ENCODE data around the gene CFAP73. TPM values are rescaled to one million over a fixed set of nuclear protein-coding genes. Genes with fewer than 3 reads are reported as not detected.
A peak's percentile ranks its signal among the peaks of the same experiment; 100 is the strongest.

CFAP73 gene
- total and polyA plus RNA-seq, 4 experiments from 2014 or later: 0.18 TPM; not detected in 3

- Histone ChIP-seq H3K36me3 (ENCODE audit: insufficient read depth, low read length) (no peaks in the 10 kb centered on the region), H3K9me3 (ENCODE audit: control insufficient read depth in 1 of 2, low read length in 2 of 2) (no peaks in the 10 kb centered on the region), H3K27me3 (ENCODE audit: insufficient read depth, low read length) (no peaks in the 10 kb centered on the region), H3K4me3 (ENCODE audit: low read length in 2 of 2) (no peak overlapping the region), H3K27ac (ENCODE audit: low read depth, low read length) (no peak overlapping the region), H3K4me1 (ENCODE audit: insufficient read depth, low read length) (no peaks in the 10 kb centered on the region)
- ChIA-PET POLR2A (ENCODE audit: partially characterized antibody) (no interaction called here), CTCF (ENCODE audit: partially characterized antibody) (interaction anchor here (1.1 kb wide), 1 partner anchor 71 kb away, joined by 3 read pairs; no protein-coding TSS in a partner anchor)
- H3K27me3 Mint-ChIP-seq: peaks cover 2% of the 10 kb centered on the region in 2 donors
- H3K4me3 Mint-ChIP-seq: no peak overlapping the region
- H3K4me1 Mint-ChIP-seq: no peaks in the 10 kb centered on the region
- no peaks in the 10 kb centered on the region for H3K36me3 Mint-ChIP-seq
- peaks cover 0 to 10% (median 4%) of the 10 kb centered on the region in 8 donors for H3K9me3 Mint-ChIP-seq
- intact Hi-C loops (cut with micrococcal nuclease): no loop called here
- no peak for DNase-seq
- H3K27ac Mint-ChIP-seq: peak overlapping the region in 1 of 7 donors; percentile 57
Observed at GRCh38 chr12:113119980-113120669, 29.4 kb upstream of the CFAP73 start.

DNA sequence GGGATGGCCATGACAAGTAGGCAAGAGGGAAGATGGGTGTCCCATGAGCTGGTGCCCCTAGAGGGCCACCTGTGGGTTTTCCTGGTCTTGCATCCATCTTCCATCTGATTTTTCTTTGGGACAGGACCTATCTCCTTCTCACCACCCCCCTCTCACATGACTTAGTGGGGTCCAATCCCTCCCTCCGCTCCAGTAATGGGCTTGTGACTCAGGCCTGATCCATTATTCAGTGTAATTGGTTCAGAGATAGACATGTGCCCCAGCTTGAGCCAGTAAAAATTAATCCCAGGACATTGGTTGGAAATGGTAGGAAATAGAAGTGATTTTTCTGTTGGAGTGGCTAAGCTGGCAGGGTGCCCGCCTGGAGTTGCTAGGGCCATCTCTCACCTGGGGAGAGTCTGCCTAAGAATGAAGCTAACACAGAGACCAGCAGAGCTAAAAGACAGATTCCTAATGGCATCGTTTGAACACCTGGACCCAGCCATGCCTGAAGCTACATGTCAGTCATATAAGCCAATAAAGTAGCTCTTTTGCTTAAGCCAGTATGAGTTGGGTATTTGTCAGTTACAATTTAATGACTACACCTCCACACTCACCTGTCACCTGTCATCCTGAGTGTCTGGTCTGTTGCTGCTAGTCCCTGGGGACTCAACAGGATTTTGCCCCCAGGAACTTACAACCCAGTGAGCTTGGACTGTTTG lies 28.7 kb upstream of the CFAP73 start:
- no peaks in the 10 kb centered on the region for H3K36me3 Mint-ChIP-seq
- Histone ChIP-seq H3K9me3 (ENCODE audit: control insufficient read depth in 1 of 2, low read length in 2 of 2) (no peaks in the 10 kb centered on the region), H3K36me3 (ENCODE audit: insufficient read depth, low read length) (no peaks in the 10 kb centered on the region), H3K27me3 (ENCODE audit: insufficient read depth, low read length) (no peaks in the 10 kb centered on the region), H3K4me3 (ENCODE audit: low read length in 2 of 2) (no peak overlapping the region), H3K4me1 (ENCODE audit: insufficient read depth, low read length) (no peaks in the 10 kb centered on the region), H3K27ac (ENCODE audit: low read depth, low read length) (no peak overlapping the region)
- no peaks in the 10 kb centered on the region for H3K4me1 Mint-ChIP-seq
- ChIA-PET CTCF (ENCODE audit: partially characterized antibody) (interaction anchor here (0.8 to 1.1 kb wide), 2 partner anchors 53 to 72 kb away, joined by 3 read pairs; no protein-coding TSS in a partner anchor), POLR2A (ENCODE audit: partially characterized antibody) (no interaction called here)
- no peak overlapping the region for H3K4me3 Mint-ChIP-seq
- H3K27me3 Mint-ChIP-seq: peaks cover 2% of the 10 kb centered on the region in 2 donors
- H3K9me3 Mint-ChIP-seq: peaks cover 0 to 10% (median 4%) of the 10 kb centered on the region in 8 donors
- intact Hi-C loops (cut with micrococcal nuclease): no loop called here
- no peak for DNase-seq
- no peak overlapping the region for H3K27ac Mint-ChIP-seq

DNA sequence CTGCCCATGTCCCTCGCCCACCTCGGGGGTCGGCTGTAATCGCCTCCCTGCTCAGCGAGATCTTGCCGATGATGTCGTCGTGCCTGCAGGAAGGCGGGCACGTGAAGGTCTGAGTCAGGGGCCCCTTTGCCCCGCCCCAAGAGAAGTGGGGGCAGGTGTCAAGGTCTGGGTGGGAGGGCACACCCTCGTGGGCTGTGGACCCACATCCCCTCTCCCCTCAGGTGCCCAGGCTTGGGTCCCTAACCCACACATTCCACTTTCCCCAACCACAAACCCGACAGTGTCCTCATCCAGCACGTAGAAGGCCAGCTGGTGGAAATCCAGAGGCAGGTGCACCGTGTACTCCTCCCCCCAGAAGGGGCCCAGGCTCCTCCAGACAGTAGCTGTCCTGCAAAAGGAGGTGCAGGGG lies 21.7 kb upstream of the CFAP73 start:
- intact Hi-C loops (cut with micrococcal nuclease): no loop called here
- no peak overlapping the region for H3K27ac ChIP-seq (ENCODE audit: low read depth, low read length)

GRCh38 chr12:113128802-113129663 lies 20.5 kb upstream of the CFAP73 start:
- Mint-ChIP-seq H3K36me3 (no peaks in the 10 kb centered on the region), H3K4me3 (no peak overlapping the region), H3K4me1 (peaks cover 0 to 6% (median 4%) of the 10 kb centered on the region in 4 donors), H3K27ac (peak overlapping the region in 4 of 7 donors; percentile 50 to 75 (median 60)), H3K27me3 (peaks cover 0 to 4% of the 10 kb centered on the region in 2 donors), H3K9me3 (no peaks in the 10 kb centered on the region)
- no peak for DNase-seq
- Histone ChIP-seq H3K27me3 (ENCODE audit: insufficient read depth, low read length) (no peaks in the 10 kb centered on the region), H3K36me3 (ENCODE audit: insufficient read depth, low read length) (no peaks in the 10 kb centered on the region), H3K4me1 (ENCODE audit: insufficient read depth, low read length) (no peaks in the 10 kb centered on the region), H3K4me3 (ENCODE audit: low read length in 2 of 2) (no peak overlapping the region), H3K9me3 (ENCODE audit: control insufficient read depth in 1 of 2, low read length in 2 of 2) (no peaks in the 10 kb centered on the region), H3K27ac (ENCODE audit: low read depth, low read length) (no peak overlapping the region)
- intact Hi-C loops (cut with micrococcal nuclease): no loop called here
- ChIA-PET POLR2A (ENCODE audit: partially characterized antibody) (no interaction called here), CTCF (ENCODE audit: partially characterized antibody) (interaction anchor here (1.8 kb wide), 1 partner anchor 45 kb away, joined by 4 read pairs; no protein-coding TSS in a partner anchor)

More for the DNA sequence above, 21.7 kb upstream of the CFAP73 start:
- H3K27me3 ChIP-seq (ENCODE audit: insufficient read depth, low read length): no peaks in the 10 kb centered on the region
- H3K27ac Mint-ChIP-seq: no peak overlapping the region
- no peaks in the 10 kb centered on the region for H3K4me1 ChIP-seq (ENCODE audit: insufficient read depth, low read length)
- DNase-seq: no peak
- peaks cover 0 to 8% (median 4%) of the 10 kb centered on the region in 8 donors for H3K9me3 Mint-ChIP-seq
- H3K4me3 ChIP-seq (ENCODE audit: low read length in 2 of 2): no peak overlapping the region
- no peaks in the 10 kb centered on the region for H3K36me3 ChIP-seq (ENCODE audit: insufficient read depth, low read length)
- peaks cover 0 to 6% (median 4%) of the 10 kb centered on the region in 4 donors for H3K4me1 Mint-ChIP-seq
- no peaks in the 10 kb centered on the region for H3K36me3 Mint-ChIP-seq
- H3K27me3 Mint-ChIP-seq: peaks cover 0 to 4% of the 10 kb centered on the region in 2 donors
- CTCF ChIA-PET (ENCODE audit: partially characterized antibody): no interaction called here
- H3K9me3 ChIP-seq (ENCODE audit: control insufficient read depth in 1 of 2, low read length in 2 of 2): no peaks in the 10 kb centered on the region
- POLR2A ChIA-PET (ENCODE audit: partially characterized antibody): no interaction called here
- H3K4me3 Mint-ChIP-seq: no peak overlapping the region

GRCh38 chr12:113129664-113130456 lies 19.7 kb upstream of the CFAP73 start:
- Mint-ChIP-seq H3K9me3 (no peaks in the 10 kb centered on the region), H3K4me1 (peaks cover 0 to 6% (median 4%) of the 10 kb centered on the region in 4 donors), H3K27me3 (peaks cover 0 to 4% of the 10 kb centered on the region in 2 donors), H3K36me3 (no peaks in the 10 kb centered on the region), H3K27ac (peak overlapping the region in 3 of 7 donors; percentile 54 to 75 (median 66)), H3K4me3 (no peak overlapping the region)
- Histone ChIP-seq H3K36me3 (ENCODE audit: insufficient read depth, low read length) (no peaks in the 10 kb centered on the region), H3K9me3 (ENCODE audit: control insufficient read depth in 1 of 2, low read length in 2 of 2) (no peaks in the 10 kb centered on the region), H3K4me3 (ENCODE audit: low read length in 2 of 2) (no peak overlapping the region), H3K27me3 (ENCODE audit: insufficient read depth, low read length) (no peaks in the 10 kb centered on the region), H3K4me1 (ENCODE audit: insufficient read depth, low read length) (peaks cover 1% of the 10 kb centered on the region), H3K27ac (ENCODE audit: low read depth, low read length) (no peak overlapping the region)
- CTCF ChIA-PET (ENCODE audit: partially characterized antibody): interaction anchor here (1.8 kb wide), 1 partner anchor 45 kb away, joined by 4 read pairs; no protein-coding TSS in a partner anchor
- POLR2A ChIA-PET (ENCODE audit: partially characterized antibody): no interaction called here
- intact Hi-C loops (cut with micrococcal nuclease): no loop called here
- no peak for DNase-seq

GRCh38 chr12:113130457-113131135 lies 18.9 kb upstream of the CFAP73 start:
- peaks cover 0 to 4% of the 10 kb centered on the region in 2 donors for H3K27me3 Mint-ChIP-seq
- no peaks in the 10 kb centered on the region for H3K9me3 Mint-ChIP-seq
- no peak overlapping the region for H3K4me3 Mint-ChIP-seq
- no peaks in the 10 kb centered on the region for H3K9me3 ChIP-seq (ENCODE audit: control insufficient read depth in 1 of 2, low read length in 2 of 2)
- CTCF ChIA-PET (ENCODE audit: partially characterized antibody): interaction anchor here (1.3 to 1.8 kb wide), 2 partner anchors 23 to 44 kb away, joined by 4 read pairs; no protein-coding TSS in a partner anchor
- peaks cover 3 to 6% (median 5%) of the 10 kb centered on the region in 4 donors for H3K4me1 Mint-ChIP-seq
- no peak overlapping the region for H3K27ac Mint-ChIP-seq
- H3K4me3 ChIP-seq (ENCODE audit: low read length in 2 of 2): no peak overlapping the region
- no peaks in the 10 kb centered on the region for H3K27me3 ChIP-seq (ENCODE audit: insufficient read depth, low read length)
- peaks cover 7% of the 10 kb centered on the region for H3K4me1 ChIP-seq (ENCODE audit: insufficient read depth, low read length)
- no peaks in the 10 kb centered on the region for H3K36me3 Mint-ChIP-seq
- no peak for DNase-seq
- POLR2A ChIA-PET (ENCODE audit: partially characterized antibody): no interaction called here
- no peak overlapping the region for H3K27ac ChIP-seq (ENCODE audit: low read depth, low read length)
- intact Hi-C loops (cut with micrococcal nuclease): no loop called here
- no peaks in the 10 kb centered on the region for H3K36me3 ChIP-seq (ENCODE audit: insufficient read depth, low read length)

All from CD4-positive, alpha-beta memory T cell (primary cell).